ENCODE measurements around the gene RPL21. TPM values are rescaled to one million over a fixed set of nuclear protein-coding genes. Genes with fewer than 3 reads are reported as not detected.
"Not testable (repeated sequence)": the region's sequence is repeated elsewhere in the genome, so short reads cannot be mapped to it uniquely, and the experiment has no call there.

Gene RPL21
- total and polyA plus RNA-seq, 2 donors (not counting 1 experiment from before 2014, with no cell fraction given) = 831 to 1,841 TPM

GRCh38 chr13:27211771-27212364 is 39.5 kb upstream of the RPL21 start:
- Histone ChIP-seq H2AFZ (ENCODE audit: low read length) (no peak overlapping the region), H3K27me3 (ENCODE audit: control insufficient read depth, insufficient read depth, low read length) (no peaks in the 10 kb centered on the region), H3K4me3 (replicated peaks in 1 of 4; ENCODE audit: control extremely low read depth in 1 of 4, insufficient read depth in 1 of 4, low read depth in 3 of 4, low read length in 4 of 4) (no peak overlapping the region), H3K36me3 (ENCODE audit: control insufficient read depth, insufficient read depth, low read length) (no peaks in the 10 kb centered on the region), H3K27ac (ENCODE audit: insufficient read depth, low read length) (no peak overlapping the region), H3K9ac (ENCODE audit: insufficient read depth, low read length) (no peak overlapping the region), H3K4me2 (ENCODE audit: extremely low read depth, insufficient read depth, low read length) (no peak overlapping the region), H3K4me1 (ENCODE audit: control insufficient read depth, extremely low read depth, insufficient read depth, low read length) (no peaks in the 10 kb centered on the region), H3K9me3 (ENCODE audit: control insufficient read depth, insufficient read depth, low read depth, low read length) (no peaks in the 10 kb centered on the region), H3K79me2 (ENCODE audit: control insufficient read depth, insufficient read depth, low read length) (no peaks in the 10 kb centered on the region), H4K20me1 (ENCODE audit: control insufficient read depth, extremely low read depth, insufficient read depth, low read length) (no peaks in the 10 kb centered on the region)
- TF ChIP-seq CTCF (conservative IDR thresholded peaks at IDR 0.05 in 1 of 2, IDR thresholded peaks at IDR 0.05 in 1 of 2; ENCODE audit: low read depth in 1 of 2, low read length in 2 of 2) = no peak
- TF ChIP-seq EZH2 (IDR thresholded peaks at IDR 0.05; ENCODE audit: low read length, missing control alignments) = no peak
- peak; percentile 67 to 82 for DNase-seq (ENCODE audit: low read depth in 2 of 2)

GRCh38 chr13:27213386-27213785 is 38.0 kb upstream of the RPL21 start:
- H3K4me1 ChIP-seq (ENCODE audit: control insufficient read depth, extremely low read depth, insufficient read depth, low read length); H3K9me3 ChIP-seq (ENCODE audit: control insufficient read depth, insufficient read depth, low read depth, low read length); H4K20me1 ChIP-seq (ENCODE audit: control insufficient read depth, extremely low read depth, insufficient read depth, low read length); H2AFZ ChIP-seq (ENCODE audit: low read length); H3K79me2 ChIP-seq (ENCODE audit: control insufficient read depth, insufficient read depth, low read length); DNase-seq (ENCODE audit: low read depth in 2 of 2); H3K27me3 ChIP-seq (ENCODE audit: control insufficient read depth, insufficient read depth, low read length); H3K36me3 ChIP-seq (ENCODE audit: control insufficient read depth, insufficient read depth, low read length); H3K4me2 ChIP-seq (ENCODE audit: extremely low read depth, insufficient read depth, low read length); H3K27ac ChIP-seq (ENCODE audit: insufficient read depth, low read length); H3K9ac ChIP-seq (ENCODE audit: insufficient read depth, low read length); H3K4me3 ChIP-seq (replicated peaks in 1 of 4; ENCODE audit: control extremely low read depth in 1 of 4, insufficient read depth in 1 of 4, low read depth in 3 of 4, low read length in 4 of 4): not testable (repeated sequence)

- H3K9ac ChIP-seq (ENCODE audit: insufficient read depth, low read length); H3K4me1 ChIP-seq (ENCODE audit: control insufficient read depth, extremely low read depth, insufficient read depth, low read length); H2AFZ ChIP-seq (ENCODE audit: low read length); H3K36me3 ChIP-seq (ENCODE audit: control insufficient read depth, insufficient read depth, low read length); H3K9me3 ChIP-seq (ENCODE audit: control insufficient read depth, insufficient read depth, low read depth, low read length); DNase-seq (ENCODE audit: low read depth in 2 of 2); H3K4me2 ChIP-seq (ENCODE audit: extremely low read depth, insufficient read depth, low read length); H3K79me2 ChIP-seq (ENCODE audit: control insufficient read depth, insufficient read depth, low read length); H4K20me1 ChIP-seq (ENCODE audit: control insufficient read depth, extremely low read depth, insufficient read depth, low read length); H3K27me3 ChIP-seq (ENCODE audit: control insufficient read depth, insufficient read depth, low read length); H3K4me3 ChIP-seq (replicated peaks in 1 of 4; ENCODE audit: control extremely low read depth in 1 of 4, insufficient read depth in 1 of 4, low read depth in 3 of 4, low read length in 4 of 4); H3K27ac ChIP-seq (ENCODE audit: insufficient read depth, low read length): not testable (repeated sequence)
Observed at GRCh38 chr13:27217791-27218190, 33.6 kb upstream of the RPL21 start.

GRCh38 chr13:27218861-27219260 is 32.5 kb upstream of the RPL21 start:
- H3K27me3 ChIP-seq (ENCODE audit: control insufficient read depth, insufficient read depth, low read length); H3K27ac ChIP-seq (ENCODE audit: insufficient read depth, low read length); H3K4me2 ChIP-seq (ENCODE audit: extremely low read depth, insufficient read depth, low read length); H3K4me3 ChIP-seq (replicated peaks in 1 of 4; ENCODE audit: control extremely low read depth in 1 of 4, insufficient read depth in 1 of 4, low read depth in 3 of 4, low read length in 4 of 4); H3K9me3 ChIP-seq (ENCODE audit: control insufficient read depth, insufficient read depth, low read depth, low read length); H3K4me1 ChIP-seq (ENCODE audit: control insufficient read depth, extremely low read depth, insufficient read depth, low read length); H3K79me2 ChIP-seq (ENCODE audit: control insufficient read depth, insufficient read depth, low read length); H3K36me3 ChIP-seq (ENCODE audit: control insufficient read depth, insufficient read depth, low read length); H3K9ac ChIP-seq (ENCODE audit: insufficient read depth, low read length); H2AFZ ChIP-seq (ENCODE audit: low read length); DNase-seq (ENCODE audit: low read depth in 2 of 2); H4K20me1 ChIP-seq (ENCODE audit: control insufficient read depth, extremely low read depth, insufficient read depth, low read length): not testable (repeated sequence)

Data from fibroblast of lung (primary cell).